ENCODE data around the gene UTP3. TPM values are rescaled to one million over a fixed set of nuclear protein-coding genes. Genes with fewer than 3 reads are reported as not detected.
"Not testable (repeated sequence)": the region's sequence is repeated elsewhere in the genome, so short reads cannot be mapped to it uniquely, and the experiment has no call there.

Gene UTP3
- total and polyA plus RNA-seq, 9 of the 15 experiments (the other 6 are each of a cell fraction or from before 2014, with no cell fraction given), result 11.9 to 69.3 (median 34.0) TPM

- H3K27me3 ChIP-seq (ENCODE audit: control insufficient read depth in 2 of 2, insufficient read depth in 2 of 2, low read length in 2 of 2), result no peaks in the 10 kb centered on the region
- TF ChIP-seq ZBTB33 (CRISPR knock-in tag; IDR thresholded peaks at IDR 0.05) (peak; percentile 51; the same call in 1 of the 2 replicates), KAT2B (IDR thresholded peaks at IDR 0.05; ENCODE audit: low read depth, low read length) (no peak)
- in situ Hi-C loops (cut with MboI), result no loop called here
- BruUV-seq (replicated peaks), result no TSS peak
- no peak overlapping the region; a peak in 1 of 4 replicates for H3K9ac ChIP-seq (ENCODE audit: insufficient read depth in 1 of 2, low read depth in 2 of 2, low read length in 2 of 2)
- intact Hi-C loops (cut with micrococcal nuclease), result no loop called here
- no peak overlapping the region for H3K27ac ChIP-seq (ENCODE audit: extremely low read depth, low read depth, low read length)
- no peak for FAIRE-seq
- 0 out of 3 replicates have a peak, but pooled peaks have one; percentile 29 for ATAC-seq
- ChIA-PET CTCF (ENCODE audit: low intra/inter-chr PET ratio) (no interaction called here), POLR2A (interaction anchor here (1.1 kb wide), 1 partner anchor 10 kb away, joined by 4 read pairs; no protein-coding TSS in a partner anchor)
- H4K20me1 ChIP-seq (replicated peaks; ENCODE audit: control insufficient read depth, insufficient read depth, low read length), result no peaks in the 10 kb centered on the region
- DNase-seq (ENCODE audit: extremely low read depth in 1 of 4, low spot score in 3 of 4), result no peak
- no peak overlapping the region for H3K4me2 ChIP-seq (ENCODE audit: insufficient read depth, low read length)
- H2AFZ ChIP-seq (ENCODE audit: low read depth, low read length), result no peak overlapping the region
- no peaks in the 10 kb centered on the region for H3K9me1 ChIP-seq (ENCODE audit: control insufficient read depth, insufficient read depth, low read length)
- no peak overlapping the region for H3K4me3 ChIP-seq
- WGBS (ENCODE audit: insufficient coverage, low coverage, missing lambda C conversion rate), result 80% methylated on average over 11 of the region's 11 CpGs
- peaks cover 0 to 5% of the 10 kb centered on the region in 2 experiments; a peak in 3 of 5 replicates for H3K4me1 ChIP-seq (replicated peaks in 1 of 2; ENCODE audit: control insufficient read depth in 2 of 2, insufficient read depth in 2 of 2, low read length in 2 of 2)
- no peaks in the 10 kb centered on the region for H3K79me2 ChIP-seq (ENCODE audit: control insufficient read depth, insufficient read depth, low read length)
- H3K9me3 ChIP-seq (replicated peaks; ENCODE audit: control insufficient read depth, insufficient read depth, low read depth, low read length), result no peaks in the 10 kb centered on the region
- H3K36me3 ChIP-seq (ENCODE audit: control insufficient read depth, insufficient read depth, low read length), result no peaks in the 10 kb centered on the region; the same call in 2 of the 3 replicates
These were observed 39.8 kb downstream of the UTP3 start for GRCh38 chr4:70728091-70728490.

- POLR2A ChIA-PET, result interaction anchor here (1.8 kb wide), 1 partner anchor 10 kb away, joined by 7 read pairs; the partner anchor contains the start of gene RUFY3
- H3K4me2 ChIP-seq (ENCODE audit: insufficient read depth, low read length); H3K9me3 ChIP-seq (replicated peaks; ENCODE audit: control insufficient read depth, insufficient read depth, low read depth, low read length); H3K36me3 ChIP-seq (ENCODE audit: control insufficient read depth, insufficient read depth, low read length); DNase-seq (ENCODE audit: extremely low read depth in 1 of 4, low spot score in 3 of 4); H2AFZ ChIP-seq (ENCODE audit: low read depth, low read length); FAIRE-seq; H3K79me2 ChIP-seq (ENCODE audit: control insufficient read depth, insufficient read depth, low read length); H3K9me1 ChIP-seq (ENCODE audit: control insufficient read depth, insufficient read depth, low read length); H3K4me3 ChIP-seq; intact Hi-C loops (cut with micrococcal nuclease); H3K9ac ChIP-seq (ENCODE audit: insufficient read depth in 1 of 2, low read depth in 2 of 2, low read length in 2 of 2); H3K27me3 ChIP-seq (ENCODE audit: control insufficient read depth in 2 of 2, insufficient read depth in 2 of 2, low read length in 2 of 2); CTCF ChIA-PET (ENCODE audit: low intra/inter-chr PET ratio); H3K4me1 ChIP-seq (replicated peaks in 1 of 2; ENCODE audit: control insufficient read depth in 2 of 2, insufficient read depth in 2 of 2, low read length in 2 of 2); H4K20me1 ChIP-seq (replicated peaks; ENCODE audit: control insufficient read depth, insufficient read depth, low read length); in situ Hi-C loops (cut with MboI); BruUV-seq (replicated peaks); ATAC-seq; H3K27ac ChIP-seq (ENCODE audit: extremely low read depth, low read depth, low read length): not testable (repeated sequence)
- 52% methylated on average over 2 of the region's 9 CpGs for WGBS (ENCODE audit: insufficient coverage, low coverage, missing lambda C conversion rate)
These were observed 44.5 kb downstream of the UTP3 start for GRCh38 chr4:70732878-70733277.

Data from K562 (cell line).